ENCODE measurements around the gene MAD1L1. TPM values are rescaled to one million over a fixed set of nuclear protein-coding genes. Genes with fewer than 3 reads are reported as not detected.

The MAD1L1 gene
- total RNA-seq, 1 experiment from 2014 or later, result 43.8 TPM

DNA sequence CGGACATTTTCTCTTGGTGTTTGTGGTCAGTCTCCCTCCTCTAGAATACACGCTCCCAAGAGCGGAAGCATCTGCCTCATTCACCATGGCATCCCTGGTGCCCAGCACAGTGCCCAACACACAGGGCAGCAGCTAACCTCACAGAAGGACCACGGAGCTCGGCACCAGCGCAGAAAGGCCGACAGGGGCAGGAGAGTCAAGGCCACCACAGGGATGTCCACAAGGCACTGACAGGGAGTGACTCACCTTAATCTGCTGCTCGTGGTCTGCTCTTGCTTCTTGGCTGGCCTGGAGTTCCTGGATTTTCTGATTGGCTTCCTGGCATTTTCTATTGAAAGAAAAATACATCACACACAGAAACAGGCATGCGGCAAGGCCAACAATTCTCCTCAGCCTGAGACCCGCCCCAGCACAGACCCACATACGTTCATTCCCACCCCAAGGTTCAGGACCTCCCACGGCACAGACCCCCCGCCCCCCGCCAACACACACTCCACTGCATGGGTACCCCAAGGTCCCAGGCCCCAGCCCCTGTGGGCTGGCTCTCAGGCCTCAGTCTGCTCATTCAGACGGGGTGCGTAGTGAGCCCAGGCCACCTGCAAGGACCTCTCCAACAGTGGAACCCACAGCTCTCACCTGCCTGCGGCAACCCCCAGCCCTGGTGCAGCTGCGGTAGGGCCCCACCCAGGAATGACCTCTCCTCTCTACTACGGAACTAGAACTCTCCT is 14.9 kb downstream of the MAD1L1 start:
- Mint-ChIP-seq H3K9me3 (peaks cover under 1% of the 10 kb centered on the region), H3K27me3 (ENCODE audit: low read depth) (no peaks in the 10 kb centered on the region), H3K36me3 (peaks cover 74% of the 10 kb centered on the region), H3K27ac (no peak overlapping the region), H3K4me1 (no peaks in the 10 kb centered on the region), H3K4me3 (no peak overlapping the region)
- ATAC-seq, result no peak
- TF ChIP-seq MXD4 (CRISPR knock-in tag; IDR thresholded peaks at IDR 0.05; ENCODE audit: borderline replicate concordance) (no peak), JUN (CRISPR knock-in tag; IDR thresholded peaks at IDR 0.05) (no peak), TEAD4 (CRISPR knock-in tag; IDR thresholded peaks at IDR 0.05) (no peak), ESRRA (CRISPR knock-in tag; IDR thresholded peaks at IDR 0.05; ENCODE audit: borderline replicate concordance) (no peak), ZNF138 (CRISPR knock-in tag; conservative IDR thresholded peaks at IDR 0.05) (no peak), TEAD1 (CRISPR knock-in tag; IDR thresholded peaks at IDR 0.05) (no peak), PRRX2 (CRISPR knock-in tag; IDR thresholded peaks at IDR 0.05) (no peak), FOXP1 (CRISPR knock-in tag; IDR thresholded peaks at IDR 0.05; ENCODE audit: borderline replicate concordance) (no peak), OVOL2 (CRISPR knock-in tag; IDR thresholded peaks at IDR 0.05; ENCODE audit: borderline replicate concordance) (no peak), ZNF121 (CRISPR knock-in tag; IDR thresholded peaks at IDR 0.05) (no peak)
- TF ChIP-seq, protein P1, sequence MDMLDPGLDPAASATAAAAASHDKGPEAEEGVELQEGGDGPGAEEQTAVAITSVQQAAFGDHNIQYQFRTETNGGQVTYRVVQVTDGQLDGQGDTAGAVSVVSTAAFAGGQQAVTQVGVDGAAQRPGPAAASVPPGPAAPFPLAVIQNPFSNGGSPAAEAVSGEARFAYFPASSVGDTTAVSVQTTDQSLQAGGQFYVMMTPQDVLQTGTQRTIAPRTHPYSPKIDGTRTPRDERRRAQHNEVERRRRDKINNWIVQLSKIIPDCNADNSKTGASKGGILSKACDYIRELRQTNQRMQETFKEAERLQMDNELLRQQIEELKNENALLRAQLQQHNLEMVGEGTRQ (CRISPR knock-in tag; IDR thresholded peaks at IDR 0.05), result no peak
- TF ChIP-seq, protein P2, sequence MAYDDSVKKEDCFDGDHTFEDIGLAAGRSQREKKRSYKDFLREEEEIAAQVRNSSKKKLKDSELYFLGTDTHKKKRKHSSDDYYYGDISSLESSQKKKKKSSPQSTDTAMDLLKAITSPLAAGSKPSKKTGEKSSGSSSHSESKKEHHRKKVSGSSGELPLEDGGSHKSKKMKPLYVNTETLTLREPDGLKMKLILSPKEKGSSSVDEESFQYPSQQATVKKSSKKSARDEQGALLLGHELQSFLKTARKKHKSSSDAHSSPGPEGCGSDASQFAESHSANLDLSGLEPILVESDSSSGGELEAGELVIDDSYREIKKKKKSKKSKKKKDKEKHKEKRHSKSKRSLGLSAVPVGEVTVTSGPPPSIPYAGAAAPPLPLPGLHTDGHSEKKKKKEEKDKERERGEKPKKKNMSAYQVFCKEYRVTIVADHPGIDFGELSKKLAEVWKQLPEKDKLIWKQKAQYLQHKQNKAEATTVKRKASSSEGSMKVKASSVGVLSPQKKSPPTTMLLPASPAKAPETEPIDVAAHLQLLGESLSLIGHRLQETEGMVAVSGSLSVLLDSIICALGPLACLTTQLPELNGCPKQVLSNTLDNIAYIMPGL (CRISPR knock-in tag; IDR thresholded peaks at IDR 0.05), result no peak
- TF ChIP-seq, protein P3, sequence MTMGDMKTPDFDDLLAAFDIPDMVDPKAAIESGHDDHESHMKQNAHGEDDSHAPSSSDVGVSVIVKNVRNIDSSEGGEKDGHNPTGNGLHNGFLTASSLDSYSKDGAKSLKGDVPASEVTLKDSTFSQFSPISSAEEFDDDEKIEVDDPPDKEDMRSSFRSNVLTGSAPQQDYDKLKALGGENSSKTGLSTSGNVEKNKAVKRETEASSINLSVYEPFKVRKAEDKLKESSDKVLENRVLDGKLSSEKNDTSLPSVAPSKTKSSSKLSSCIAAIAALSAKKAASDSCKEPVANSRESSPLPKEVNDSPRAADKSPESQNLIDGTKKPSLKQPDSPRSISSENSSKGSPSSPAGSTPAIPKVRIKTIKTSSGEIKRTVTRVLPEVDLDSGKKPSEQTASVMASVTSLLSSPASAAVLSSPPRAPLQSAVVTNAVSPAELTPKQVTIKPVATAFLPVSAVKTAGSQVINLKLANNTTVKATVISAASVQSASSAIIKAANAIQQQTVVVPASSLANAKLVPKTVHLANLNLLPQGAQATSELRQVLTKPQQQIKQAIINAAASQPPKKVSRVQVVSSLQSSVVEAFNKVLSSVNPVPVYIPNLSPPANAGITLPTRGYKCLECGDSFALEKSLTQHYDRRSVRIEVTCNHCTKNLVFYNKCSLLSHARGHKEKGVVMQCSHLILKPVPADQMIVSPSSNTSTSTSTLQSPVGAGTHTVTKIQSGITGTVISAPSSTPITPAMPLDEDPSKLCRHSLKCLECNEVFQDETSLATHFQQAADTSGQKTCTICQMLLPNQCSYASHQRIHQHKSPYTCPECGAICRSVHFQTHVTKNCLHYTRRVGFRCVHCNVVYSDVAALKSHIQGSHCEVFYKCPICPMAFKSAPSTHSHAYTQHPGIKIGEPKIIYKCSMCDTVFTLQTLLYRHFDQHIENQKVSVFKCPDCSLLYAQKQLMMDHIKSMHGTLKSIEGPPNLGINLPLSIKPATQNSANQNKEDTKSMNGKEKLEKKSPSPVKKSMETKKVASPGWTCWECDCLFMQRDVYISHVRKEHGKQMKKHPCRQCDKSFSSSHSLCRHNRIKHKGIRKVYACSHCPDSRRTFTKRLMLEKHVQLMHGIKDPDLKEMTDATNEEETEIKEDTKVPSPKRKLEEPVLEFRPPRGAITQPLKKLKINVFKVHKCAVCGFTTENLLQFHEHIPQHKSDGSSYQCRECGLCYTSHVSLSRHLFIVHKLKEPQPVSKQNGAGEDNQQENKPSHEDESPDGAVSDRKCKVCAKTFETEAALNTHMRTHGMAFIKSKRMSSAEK (CRISPR knock-in tag; IDR thresholded peaks at IDR 0.05; ENCODE audit: borderline replicate concordance), result no peak
- TF ChIP-seq, protein P4, sequence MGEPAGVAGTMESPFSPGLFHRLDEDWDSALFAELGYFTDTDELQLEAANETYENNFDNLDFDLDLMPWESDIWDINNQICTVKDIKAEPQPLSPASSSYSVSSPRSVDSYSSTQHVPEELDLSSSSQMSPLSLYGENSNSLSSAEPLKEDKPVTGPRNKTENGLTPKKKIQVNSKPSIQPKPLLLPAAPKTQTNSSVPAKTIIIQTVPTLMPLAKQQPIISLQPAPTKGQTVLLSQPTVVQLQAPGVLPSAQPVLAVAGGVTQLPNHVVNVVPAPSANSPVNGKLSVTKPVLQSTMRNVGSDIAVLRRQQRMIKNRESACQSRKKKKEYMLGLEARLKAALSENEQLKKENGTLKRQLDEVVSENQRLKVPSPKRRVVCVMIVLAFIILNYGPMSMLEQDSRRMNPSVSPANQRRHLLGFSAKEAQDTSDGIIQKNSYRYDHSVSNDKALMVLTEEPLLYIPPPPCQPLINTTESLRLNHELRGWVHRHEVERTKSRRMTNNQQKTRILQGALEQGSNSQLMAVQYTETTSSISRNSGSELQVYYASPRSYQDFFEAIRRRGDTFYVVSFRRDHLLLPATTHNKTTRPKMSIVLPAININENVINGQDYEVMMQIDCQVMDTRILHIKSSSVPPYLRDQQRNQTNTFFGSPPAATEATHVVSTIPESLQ (CRISPR knock-in tag; IDR thresholded peaks at IDR 0.05), result no peak
- TF ChIP-seq, protein P5, sequence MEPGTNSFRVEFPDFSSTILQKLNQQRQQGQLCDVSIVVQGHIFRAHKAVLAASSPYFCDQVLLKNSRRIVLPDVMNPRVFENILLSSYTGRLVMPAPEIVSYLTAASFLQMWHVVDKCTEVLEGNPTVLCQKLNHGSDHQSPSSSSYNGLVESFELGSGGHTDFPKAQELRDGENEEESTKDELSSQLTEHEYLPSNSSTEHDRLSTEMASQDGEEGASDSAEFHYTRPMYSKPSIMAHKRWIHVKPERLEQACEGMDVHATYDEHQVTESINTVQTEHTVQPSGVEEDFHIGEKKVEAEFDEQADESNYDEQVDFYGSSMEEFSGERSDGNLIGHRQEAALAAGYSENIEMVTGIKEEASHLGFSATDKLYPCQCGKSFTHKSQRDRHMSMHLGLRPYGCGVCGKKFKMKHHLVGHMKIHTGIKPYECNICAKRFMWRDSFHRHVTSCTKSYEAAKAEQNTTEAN (CRISPR knock-in tag; IDR thresholded peaks at IDR 0.05), result no peak
- TF ChIP-seq, protein P6, sequence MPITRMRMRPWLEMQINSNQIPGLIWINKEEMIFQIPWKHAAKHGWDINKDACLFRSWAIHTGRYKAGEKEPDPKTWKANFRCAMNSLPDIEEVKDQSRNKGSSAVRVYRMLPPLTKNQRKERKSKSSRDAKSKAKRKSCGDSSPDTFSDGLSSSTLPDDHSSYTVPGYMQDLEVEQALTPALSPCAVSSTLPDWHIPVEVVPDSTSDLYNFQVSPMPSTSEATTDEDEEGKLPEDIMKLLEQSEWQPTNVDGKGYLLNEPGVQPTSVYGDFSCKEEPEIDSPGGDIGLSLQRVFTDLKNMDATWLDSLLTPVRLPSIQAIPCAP (CRISPR knock-in tag; IDR thresholded peaks at IDR 0.05), result no peak
- TF ChIP-seq, protein P7, sequence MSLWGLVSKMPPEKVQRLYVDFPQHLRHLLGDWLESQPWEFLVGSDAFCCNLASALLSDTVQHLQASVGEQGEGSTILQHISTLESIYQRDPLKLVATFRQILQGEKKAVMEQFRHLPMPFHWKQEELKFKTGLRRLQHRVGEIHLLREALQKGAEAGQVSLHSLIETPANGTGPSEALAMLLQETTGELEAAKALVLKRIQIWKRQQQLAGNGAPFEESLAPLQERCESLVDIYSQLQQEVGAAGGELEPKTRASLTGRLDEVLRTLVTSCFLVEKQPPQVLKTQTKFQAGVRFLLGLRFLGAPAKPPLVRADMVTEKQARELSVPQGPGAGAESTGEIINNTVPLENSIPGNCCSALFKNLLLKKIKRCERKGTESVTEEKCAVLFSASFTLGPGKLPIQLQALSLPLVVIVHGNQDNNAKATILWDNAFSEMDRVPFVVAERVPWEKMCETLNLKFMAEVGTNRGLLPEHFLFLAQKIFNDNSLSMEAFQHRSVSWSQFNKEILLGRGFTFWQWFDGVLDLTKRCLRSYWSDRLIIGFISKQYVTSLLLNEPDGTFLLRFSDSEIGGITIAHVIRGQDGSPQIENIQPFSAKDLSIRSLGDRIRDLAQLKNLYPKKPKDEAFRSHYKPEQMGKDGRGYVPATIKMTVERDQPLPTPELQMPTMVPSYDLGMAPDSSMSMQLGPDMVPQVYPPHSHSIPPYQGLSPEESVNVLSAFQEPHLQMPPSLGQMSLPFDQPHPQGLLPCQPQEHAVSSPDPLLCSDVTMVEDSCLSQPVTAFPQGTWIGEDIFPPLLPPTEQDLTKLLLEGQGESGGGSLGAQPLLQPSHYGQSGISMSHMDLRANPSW (CRISPR knock-in tag; conservative IDR thresholded peaks at IDR 0.05; ENCODE audit: low read depth), result no peak
- TF ChIP-seq, protein P8, sequence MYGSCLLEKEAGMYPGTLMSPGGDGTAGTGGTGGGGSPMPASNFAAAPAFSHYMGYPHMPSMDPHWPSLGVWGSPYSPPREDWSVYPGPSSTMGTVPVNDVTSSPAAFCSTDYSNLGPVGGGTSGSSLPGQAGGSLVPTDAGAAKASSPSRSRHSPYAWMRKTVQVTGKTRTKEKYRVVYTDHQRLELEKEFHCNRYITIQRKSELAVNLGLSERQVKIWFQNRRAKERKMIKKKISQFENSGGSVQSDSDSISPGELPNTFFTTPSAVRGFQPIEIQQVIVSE (CRISPR knock-in tag; IDR thresholded peaks at IDR 0.05; ENCODE audit: borderline replicate concordance), result no peak
- POLR2A ChIA-PET, result no interaction called here
- no peak for DNase-seq (ENCODE audit: low spot score)
- CTCF ChIA-PET, result interaction anchor here (0.6 kb wide), 1 partner anchor 31 kb away, joined by 3 read pairs; no protein-coding TSS in a partner anchor
